GM12878 (cell line): ENCODE data around the gene TESK1. TPM values are rescaled to one million over a fixed set of nuclear protein-coding genes. Genes with fewer than 3 reads are reported as not detected.

Source experiments
- ATAC-seq: fragments of 200-7000 bp; cut with Tn5 transposase; 3 replicates; pipeline ENCODE4 v1.9.1; 2020; ENCODE audit warnings: mild to moderate bottlenecking, moderate library complexity
- BruUV-seq: library from RNA; stranded (reverse); fragments of 400-500 nt; replicated peaks from 2 replicates; lab custom pipeline; 2021; lab: Mats Ljungman, UMichigan
- CTCF ChIA-PET: fragments of 300-600 bp; sonication (Branson Sonifier 250); formaldehyde crosslinking; extraction: SDS; loops from one replicate; lab custom pipeline; 2021; ENCODE audit warnings: inconsistent platforms; lab: Yijun Ruan, JAX
- POLR2A ChIA-PET: fragments of 350-600 bp; formaldehyde crosslinking; extraction: SDS; loops from one replicate; lab custom pipeline; 2021; ENCODE audit warnings: inconsistent platforms; lab: Charles Lee
- RAD21 ChIA-PET: fragments of 300-600 bp; sonication (Branson Sonifier 250); formaldehyde crosslinking; loops from one replicate; lab custom pipeline; 2023; ENCODE audit warnings: antibody characterized with exemption; ENCODE audit not compliant: unreplicated experiment; lab: Charles Lee
- SMC1A ChIA-PET: fragments of 300-600 bp; sonication (Branson Sonifier 250); formaldehyde crosslinking; loops from one replicate; lab custom pipeline; 2023; ENCODE audit not compliant: unreplicated experiment, uncharacterized antibody; lab: Charles Lee
- DNase-seq: peaks from one replicate; pipeline ENCODE4 v3.0.0-alpha.2; 2011; ENCODE audit warnings: low read depth, low spot score
- FAIRE-seq: peaks from 3 replicates; lab custom pipeline; 2011; peaks lifted over from hg19 to GRCh38; lab: Jason Lieb, UNC
- H2AFZ ChIP-seq: 2 replicates; pipeline ENCODE4 v1.6.0; 2011; ENCODE audit warnings: low read depth, low read length, control low read depth; ENCODE audit not compliant: control insufficient read depth
- H3K27ac ChIP-seq: 2 replicates; pipeline ENCODE4 v1.5.1; 2011; ENCODE audit warnings: control low read depth; ENCODE audit not compliant: control insufficient read depth, insufficient read depth
- H3K27me3 ChIP-seq, 2 experiments: replicated peaks in 1 of 2; 2 replicates each; pipeline versions ENCODE4 v1.6.0 to v1.6.1; 2011; ENCODE audit warnings: low read length in 1 of 2; ENCODE audit not compliant: control insufficient read depth in 2 of 2, insufficient read depth in 2 of 2
- H3K36me3 ChIP-seq, 2 experiments: 2 replicates each; pipeline ENCODE4 v1.5.1; 2011; ENCODE audit warnings: low read length in 1 of 2; ENCODE audit not compliant: control insufficient read depth in 2 of 2, insufficient read depth in 2 of 2
- H3K4me1 ChIP-seq: 2 replicates; pipeline ENCODE4 v1.6.1; 2011; ENCODE audit warnings: mild to moderate bottlenecking, low read length, moderate library complexity, mixed read lengths; ENCODE audit not compliant: control insufficient read depth, insufficient read depth
- H3K4me2 ChIP-seq: 2 replicates; pipeline ENCODE4 v1.6.0; 2011; ENCODE audit warnings: control low read depth; ENCODE audit not compliant: control insufficient read depth, insufficient read depth
- H3K4me3 ChIP-seq: fragments of 200-600 bp; sonication (generic); 2 replicates; pipeline ENCODE4 v1.5.1; 2016
- H3K79me2 ChIP-seq: 2 replicates; pipeline ENCODE4 v1.6.0; 2011; ENCODE audit warnings: low read length; ENCODE audit not compliant: control insufficient read depth, insufficient read depth
- H3K9ac ChIP-seq: 2 replicates; pipeline ENCODE4 v1.8.0; 2011; ENCODE audit warnings: low read length, control low read depth, mixed read lengths; ENCODE audit not compliant: control insufficient read depth, insufficient read depth
- H3K9me3 ChIP-seq: replicated peaks from 3 replicates; pipeline ENCODE4 v1.5.1; 2011; ENCODE audit warnings: mild to moderate bottlenecking, low read length; ENCODE audit not compliant: control insufficient read depth, insufficient read depth
- H4K20me1 ChIP-seq: 2 replicates; pipeline ENCODE4 v1.6.0; 2011; ENCODE audit not compliant: control insufficient read depth, insufficient read depth
- CREB1 ChIP-seq: IDR thresholded peaks from 2 replicates; pipeline ENCODE4 v1.6.1; 2012; ENCODE audit warnings: low read depth, mild to moderate bottlenecking, inconsistent platforms
- CREM ChIP-seq: IDR thresholded peaks from 2 replicates; pipeline ENCODE4 v1.6.1; 2014; ENCODE audit warnings: antibody characterized with exemption, low read depth
- EED ChIP-seq: sonication (generic); IDR thresholded peaks from 2 replicates; pipeline ENCODE4 v1.6.1; 2016; ENCODE audit warnings: antibody characterized with exemption, low read depth
- IKZF1 ChIP-seq: fragments of 450-650 bp; conservative IDR thresholded peaks from 2 replicates; pipeline ENCODE4 v1.6.1; 2017; ENCODE audit warnings: antibody characterized with exemption, mild to moderate bottlenecking
- MEF2A ChIP-seq: IDR thresholded peaks from 2 replicates; pipeline ENCODE4 v1.6.1; 2011; ENCODE audit warnings: low read depth, mild to moderate bottlenecking, low read length, moderate library complexity; ENCODE audit not compliant: insufficient read depth
- NBN ChIP-seq: fragments of 450-650 bp; IDR thresholded peaks from 2 replicates; pipeline ENCODE4 v1.6.1; 2016
- RB1 ChIP-seq: fragments of 450-650 bp; formaldehyde crosslinking; IDR thresholded peaks from 2 replicates; pipeline ENCODE4 v1.6.1; 2017; ENCODE audit warnings: mild to moderate bottlenecking, borderline replicate concordance
- RFX5 ChIP-seq: IDR thresholded peaks from 2 replicates; pipeline ENCODE4 v1.6.1; 2011; ENCODE audit warnings: low read depth, low read length, improper control_type of control experiment
- SIX5 ChIP-seq: IDR thresholded peaks from 2 replicates; pipeline ENCODE4 v1.6.1; 2011; ENCODE audit warnings: mild to moderate bottlenecking, low read depth, low read length, moderate library complexity; ENCODE audit not compliant: severe bottlenecking
- SREBF1 ChIP-seq: IDR thresholded peaks from 2 replicates; pipeline ENCODE4 v1.6.1; 2012; ENCODE audit warnings: mild to moderate bottlenecking, low read length
- SRF ChIP-seq, 2 experiments: IDR thresholded peaks; 2 replicates each; pipeline ENCODE4 v1.6.1; 2011; ENCODE audit warnings: low read depth in 2 of 2, low read length in 2 of 2, mild to moderate bottlenecking in 1 of 2, moderate library complexity in 1 of 2
- ZNF217 ChIP-seq: fragments of 450-650 bp; IDR thresholded peaks from 2 replicates; pipeline ENCODE4 v1.6.1; 2017; ENCODE audit warnings: antibody characterized with exemption, mild to moderate bottlenecking
- whole genome bisulfite sequencing: methylation state at CpG from one replicate; pipeline ENCODE4 v1.1.6; 2016; ENCODE audit warnings: low lambda C conversion rate; ENCODE audit not compliant: insufficient replicate concordance, insufficient coverage; ENCODE audit errors: missing lambda C conversion rate; 5-methylcytosine and 5-hydroxymethylcytosine counted together
- in situ Hi-C: fragments of 300-500 bp; cut with MboI; formaldehyde crosslinking; loops from 9 replicates; pipeline ENCODE4 v1.14.3; 2018; ENCODE audit warnings: mixed read lengths
- intact Hi-C: fragments of 100-400 bp; cut with micrococcal nuclease; formaldehyde crosslinking; loops from one replicate; pipeline ENCODE4 v1.14.2; 2022; ENCODE audit not compliant: unreplicated experiment
- polyA plus RNA-seq, 11 experiments: library from polyadenylated mRNA; depleted of rRNA in 4 of 11; unstranded in 6 of 11; stranded (reverse) in 5 of 11; fragments of >200 nt; fragmentation: Nextera tagmentation in 4 of 11; fragmentation: Illumina TruSeq in 1 of 11; extraction: Ambion mirVana in 4 of 11; extraction: Trizol in 1 of 11; gene quantifications; 1 replicate in 1 of 11; 2 replicates in 10 of 11; pipeline versions ENCODE4 v1.2.1 to v1.2.3, GENCODE V29; 2011 to 2016; ENCODE audit warnings: inconsistent platforms in 2 of 11, missing spikeins in 2 of 11, low read depth in 1 of 11
- total RNA-seq, 4 experiments: library from RNA; depleted of rRNA in 3 of 4; stranded (reverse); fragments of >200 nt in 3 of 4; fragmentation: Illumina TruSeq in 1 of 4; extraction: Trizol in 1 of 4; gene quantifications; 2 replicates each; pipeline versions ENCODE4 v1.2.1 to v1.2.3, GENCODE V29; 2013 to 2021
- TF ChIP-seq, protein P1 (sequence below): fragments of 150-350 bp; IDR thresholded peaks from 2 replicates; pipeline ENCODE4 v1.6.1; 2016; ENCODE audit warnings: low read depth, low read length
- TF ChIP-seq, protein P2 (sequence below): fragments of 450-650 bp; formaldehyde crosslinking; IDR thresholded peaks from 2 replicates; pipeline ENCODE4 v1.5.0; 2022; ENCODE audit warnings: mild to moderate bottlenecking, missing genetic modification characterization
- TF ChIP-seq, protein P3 (sequence below): fragments of 450-650 bp; IDR thresholded peaks from 2 replicates; pipeline ENCODE4 v1.6.1; 2014; ENCODE audit warnings: mild to moderate bottlenecking
- TF ChIP-seq, protein P4 (sequence below): fragments of 450-650 bp; conservative IDR thresholded peaks from 2 replicates; pipeline ENCODE4 v1.6.1; 2017; ENCODE audit warnings: mild to moderate bottlenecking, moderate library complexity

Gene TESK1
- total and polyA plus RNA-seq, 10 of the 15 experiments (the other 5 are each of a cell fraction or from before 2014, with no cell fraction given) = 0.16 to 19.5 (median 7.9) TPM; not detected in 1

DNA sequence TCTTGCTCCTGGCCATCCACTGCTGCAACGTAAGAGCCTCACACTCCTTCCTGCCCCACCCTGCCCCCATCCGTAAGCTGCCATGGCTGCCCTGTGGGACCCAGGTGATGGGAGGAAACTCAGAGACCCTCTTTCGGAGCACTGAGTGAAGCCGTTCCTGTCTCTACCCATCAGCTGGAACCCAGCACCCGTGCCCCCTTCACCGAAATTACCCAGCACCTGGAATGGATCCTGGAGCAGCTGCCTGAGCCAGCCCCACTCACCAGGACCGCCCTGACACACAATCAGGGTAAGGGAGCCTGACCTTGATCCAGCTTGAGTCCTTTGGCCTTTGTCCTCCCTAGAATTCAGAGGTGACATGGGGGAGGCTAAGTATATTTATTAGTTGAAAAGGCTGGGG lies 3.2 kb downstream of the TESK1 start:
- H3K27ac ChIP-seq = no peak overlapping the region
- ChIA-PET RAD21 (no interaction called here), POLR2A (interaction anchor here (1.2 kb wide), 1 partner anchor 38 kb away, joined by 4 read pairs; no protein-coding TSS in a partner anchor), SMC1A (no interaction called here), CTCF (interaction anchor here (0.7 to 1.8 kb wide), 6 partner anchors 15 to 215 kb away, joined by 3 to 5 read pairs (median 3); no protein-coding TSS in a partner anchor)
- intact Hi-C loops = loop anchor here (10.0 kb wide), 2 partner anchors 207 to 493 kb away; partner anchors contain the start of genes ATOSB, HINT2 and SPAG8
- no peak overlapping the region for H3K4me3 ChIP-seq
- FAIRE-seq (no peak), ATAC-seq (no peak), DNase-seq (no peak)
- WGBS = 87% methylated on average over 7 of the region's 7 CpGs
- H3K4me2 ChIP-seq = no peak overlapping the region
- no peaks in the 10 kb centered on the region; a peak in 1 of 4 replicates for H3K36me3 ChIP-seq
- peaks cover 5% of the 10 kb centered on the region for H3K4me1 ChIP-seq
- no peak overlapping the region for H3K9ac ChIP-seq
- no peaks in the 10 kb centered on the region for H3K9me3 ChIP-seq
- in situ Hi-C loops = loop anchor here (5.0 kb wide), 1 partner anchor 119 kb away; no protein-coding TSS in a partner anchor
- no peaks in the 10 kb centered on the region; the same call in 1 of the 2 replicates for H3K79me2 ChIP-seq
- no peaks in the 10 kb centered on the region for H4K20me1 ChIP-seq
- BruUV-seq = no TSS peak
- no peaks in the 10 kb centered on the region for H3K27me3 ChIP-seq
- H2AFZ ChIP-seq = no peak overlapping the region
- TF ChIP-seq, protein P1, sequence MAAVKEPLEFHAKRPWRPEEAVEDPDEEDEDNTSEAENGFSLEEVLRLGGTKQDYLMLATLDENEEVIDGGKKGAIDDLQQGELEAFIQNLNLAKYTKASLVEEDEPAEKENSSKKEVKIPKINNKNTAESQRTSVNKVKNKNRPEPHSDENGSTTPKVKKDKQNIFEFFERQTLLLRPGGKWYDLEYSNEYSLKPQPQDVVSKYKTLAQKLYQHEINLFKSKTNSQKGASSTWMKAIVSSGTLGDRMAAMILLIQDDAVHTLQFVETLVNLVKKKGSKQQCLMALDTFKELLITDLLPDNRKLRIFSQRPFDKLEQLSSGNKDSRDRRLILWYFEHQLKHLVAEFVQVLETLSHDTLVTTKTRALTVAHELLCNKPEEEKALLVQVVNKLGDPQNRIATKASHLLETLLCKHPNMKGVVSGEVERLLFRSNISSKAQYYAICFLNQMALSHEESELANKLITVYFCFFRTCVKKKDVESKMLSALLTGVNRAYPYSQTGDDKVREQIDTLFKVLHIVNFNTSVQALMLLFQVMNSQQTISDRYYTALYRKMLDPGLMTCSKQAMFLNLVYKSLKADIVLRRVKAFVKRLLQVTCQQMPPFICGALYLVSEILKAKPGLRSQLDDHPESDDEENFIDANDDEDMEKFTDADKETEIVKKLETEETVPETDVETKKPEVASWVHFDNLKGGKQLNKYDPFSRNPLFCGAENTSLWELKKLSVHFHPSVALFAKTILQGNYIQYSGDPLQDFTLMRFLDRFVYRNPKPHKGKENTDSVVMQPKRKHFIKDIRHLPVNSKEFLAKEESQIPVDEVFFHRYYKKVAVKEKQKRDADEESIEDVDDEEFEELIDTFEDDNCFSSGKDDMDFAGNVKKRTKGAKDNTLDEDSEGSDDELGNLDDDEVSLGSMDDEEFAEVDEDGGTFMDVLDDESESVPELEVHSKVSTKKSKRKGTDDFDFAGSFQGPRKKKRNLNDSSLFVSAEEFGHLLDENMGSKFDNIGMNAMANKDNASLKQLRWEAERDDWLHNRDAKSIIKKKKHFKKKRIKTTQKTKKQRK = no peak
- TF ChIP-seq NBN = no peak
- no peak for TF ChIP-seq EED
- no peak for TF ChIP-seq MEF2A
- no peak for TF ChIP-seq SIX5
- no peak for TF ChIP-seq RB1
- TF ChIP-seq SRF (IDR thresholded peaks at IDR 0.05; ENCODE audit: low read depth in 2 of 2, low read length in 2 of 2) = no peak
- no peak for TF ChIP-seq ZNF217
- TF ChIP-seq, protein P2, sequence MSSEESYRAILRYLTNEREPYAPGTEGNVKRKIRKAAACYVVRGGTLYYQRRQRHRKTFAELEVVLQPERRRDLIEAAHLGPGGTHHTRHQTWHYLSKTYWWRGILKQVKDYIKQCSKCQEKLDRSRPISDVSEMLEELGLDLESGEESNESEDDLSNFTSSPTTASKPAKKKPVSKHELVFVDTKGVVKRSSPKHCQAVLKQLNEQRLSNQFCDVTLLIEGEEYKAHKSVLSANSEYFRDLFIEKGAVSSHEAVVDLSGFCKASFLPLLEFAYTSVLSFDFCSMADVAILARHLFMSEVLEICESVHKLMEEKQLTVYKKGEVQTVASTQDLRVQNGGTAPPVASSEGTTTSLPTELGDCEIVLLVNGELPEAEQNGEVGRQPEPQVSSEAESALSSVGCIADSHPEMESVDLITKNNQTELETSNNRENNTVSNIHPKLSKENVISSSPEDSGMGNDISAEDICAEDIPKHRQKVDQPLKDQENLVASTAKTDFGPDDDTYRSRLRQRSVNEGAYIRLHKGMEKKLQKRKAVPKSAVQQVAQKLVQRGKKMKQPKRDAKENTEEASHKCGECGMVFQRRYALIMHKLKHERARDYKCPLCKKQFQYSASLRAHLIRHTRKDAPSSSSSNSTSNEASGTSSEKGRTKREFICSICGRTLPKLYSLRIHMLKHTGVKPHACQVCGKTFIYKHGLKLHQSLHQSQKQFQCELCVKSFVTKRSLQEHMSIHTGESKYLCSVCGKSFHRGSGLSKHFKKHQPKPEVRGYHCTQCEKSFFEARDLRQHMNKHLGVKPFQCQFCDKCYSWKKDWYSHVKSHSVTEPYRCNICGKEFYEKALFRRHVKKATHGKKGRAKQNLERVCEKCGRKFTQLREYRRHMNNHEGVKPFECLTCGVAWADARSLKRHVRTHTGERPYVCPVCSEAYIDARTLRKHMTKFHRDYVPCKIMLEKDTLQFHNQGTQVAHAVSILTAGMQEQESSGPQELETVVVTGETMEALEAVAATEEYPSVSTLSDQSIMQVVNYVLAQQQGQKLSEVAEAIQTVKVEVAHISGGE (CRISPR knock-in tag) = no peak
- TF ChIP-seq CREM = no peak
- TF ChIP-seq CREB1 = no peak
- TF ChIP-seq SREBF1 = no peak
- no peak for TF ChIP-seq IKZF1
- TF ChIP-seq, protein P3, sequence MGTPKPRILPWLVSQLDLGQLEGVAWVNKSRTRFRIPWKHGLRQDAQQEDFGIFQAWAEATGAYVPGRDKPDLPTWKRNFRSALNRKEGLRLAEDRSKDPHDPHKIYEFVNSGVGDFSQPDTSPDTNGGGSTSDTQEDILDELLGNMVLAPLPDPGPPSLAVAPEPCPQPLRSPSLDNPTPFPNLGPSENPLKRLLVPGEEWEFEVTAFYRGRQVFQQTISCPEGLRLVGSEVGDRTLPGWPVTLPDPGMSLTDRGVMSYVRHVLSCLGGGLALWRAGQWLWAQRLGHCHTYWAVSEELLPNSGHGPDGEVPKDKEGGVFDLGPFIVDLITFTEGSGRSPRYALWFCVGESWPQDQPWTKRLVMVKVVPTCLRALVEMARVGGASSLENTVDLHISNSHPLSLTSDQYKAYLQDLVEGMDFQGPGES = no peak
- TF ChIP-seq, protein P4, sequence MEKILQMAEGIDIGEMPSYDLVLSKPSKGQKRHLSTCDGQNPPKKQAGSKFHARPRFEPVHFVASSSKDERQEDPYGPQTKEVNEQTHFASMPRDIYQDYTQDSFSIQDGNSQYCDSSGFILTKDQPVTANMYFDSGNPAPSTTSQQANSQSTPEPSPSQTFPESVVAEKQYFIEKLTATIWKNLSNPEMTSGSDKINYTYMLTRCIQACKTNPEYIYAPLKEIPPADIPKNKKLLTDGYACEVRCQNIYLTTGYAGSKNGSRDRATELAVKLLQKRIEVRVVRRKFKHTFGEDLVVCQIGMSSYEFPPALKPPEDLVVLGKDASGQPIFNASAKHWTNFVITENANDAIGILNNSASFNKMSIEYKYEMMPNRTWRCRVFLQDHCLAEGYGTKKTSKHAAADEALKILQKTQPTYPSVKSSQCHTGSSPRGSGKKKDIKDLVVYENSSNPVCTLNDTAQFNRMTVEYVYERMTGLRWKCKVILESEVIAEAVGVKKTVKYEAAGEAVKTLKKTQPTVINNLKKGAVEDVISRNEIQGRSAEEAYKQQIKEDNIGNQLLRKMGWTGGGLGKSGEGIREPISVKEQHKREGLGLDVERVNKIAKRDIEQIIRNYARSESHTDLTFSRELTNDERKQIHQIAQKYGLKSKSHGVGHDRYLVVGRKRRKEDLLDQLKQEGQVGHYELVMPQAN = no peak
- TF ChIP-seq RFX5 = no peak
